ENCODE results near the gene TLE3. TPM values are rescaled to one million over a fixed set of nuclear protein-coding genes. Genes with fewer than 3 reads are reported as not detected.

The TLE3 gene
- total RNA-seq, 1 donor from 2014 or later: 124 TPM

DNA sequence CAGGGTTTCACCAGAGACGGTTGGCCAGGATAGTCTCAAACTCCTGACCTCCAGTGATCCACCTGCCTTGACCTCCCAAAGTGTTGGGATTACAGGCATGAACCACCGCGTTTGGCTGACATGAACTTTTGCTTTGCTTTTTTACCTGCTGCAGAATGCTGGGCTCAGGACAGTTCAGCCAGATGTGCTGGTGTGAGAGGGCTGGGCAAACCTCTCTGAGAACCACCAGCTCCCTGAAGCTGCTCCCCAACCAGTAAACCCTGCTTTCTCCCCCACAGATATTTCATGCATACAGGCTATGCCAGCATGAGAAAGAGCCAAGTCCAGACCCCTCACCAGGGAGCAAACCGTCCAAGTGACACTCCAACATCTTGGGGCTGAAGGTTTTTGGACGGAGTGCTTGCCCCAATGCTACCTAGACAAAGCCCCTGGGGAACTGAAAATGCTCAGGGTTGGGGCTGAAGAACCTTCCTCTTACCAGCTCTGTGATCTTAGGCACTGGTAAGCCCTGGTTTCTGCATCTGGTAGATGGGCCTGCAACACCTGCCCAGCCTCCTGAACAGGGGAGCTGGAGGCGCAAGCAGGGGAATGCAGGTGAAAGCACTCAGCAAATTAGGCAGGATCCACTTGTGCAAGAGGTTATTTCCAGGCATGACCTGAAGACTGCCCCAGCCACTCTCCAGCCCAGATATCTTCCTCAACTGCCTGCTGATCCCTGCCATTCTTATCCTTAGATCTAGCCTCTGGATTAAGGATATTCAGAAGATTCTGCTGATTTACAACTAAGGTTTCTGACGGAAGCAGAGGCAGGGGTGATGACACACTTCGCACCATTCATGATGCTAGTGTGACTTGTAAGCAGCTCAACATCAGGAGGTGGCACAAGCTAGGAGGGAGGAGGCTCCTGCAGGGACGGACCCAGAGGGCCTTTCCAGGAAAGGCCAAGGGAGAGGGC lies 78.8 kb downstream of the TLE3 start:
- H3K27ac Mint-ChIP-seq: no peak overlapping the region

DNA sequence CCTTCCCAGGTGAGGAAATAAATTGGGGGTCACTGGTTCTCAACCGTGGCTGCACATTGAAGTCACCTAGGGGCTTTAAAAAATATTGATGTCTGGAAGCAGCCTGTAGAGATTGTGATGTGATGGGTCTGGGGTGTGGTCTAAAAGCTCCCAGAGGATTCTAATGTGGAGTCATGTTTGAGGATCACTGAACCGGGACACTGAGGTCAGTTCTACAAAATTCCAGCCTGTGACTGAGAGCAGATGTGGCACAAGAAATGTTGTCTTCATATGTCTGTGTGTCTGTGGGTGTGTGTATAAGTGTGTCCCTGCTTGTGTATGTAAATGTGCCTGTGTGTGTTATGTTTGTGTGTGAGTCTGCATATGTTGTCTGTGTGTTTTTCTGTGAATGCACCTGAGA lies 79.9 kb downstream of the TLE3 start:
- TF ChIP-seq, protein P1, sequence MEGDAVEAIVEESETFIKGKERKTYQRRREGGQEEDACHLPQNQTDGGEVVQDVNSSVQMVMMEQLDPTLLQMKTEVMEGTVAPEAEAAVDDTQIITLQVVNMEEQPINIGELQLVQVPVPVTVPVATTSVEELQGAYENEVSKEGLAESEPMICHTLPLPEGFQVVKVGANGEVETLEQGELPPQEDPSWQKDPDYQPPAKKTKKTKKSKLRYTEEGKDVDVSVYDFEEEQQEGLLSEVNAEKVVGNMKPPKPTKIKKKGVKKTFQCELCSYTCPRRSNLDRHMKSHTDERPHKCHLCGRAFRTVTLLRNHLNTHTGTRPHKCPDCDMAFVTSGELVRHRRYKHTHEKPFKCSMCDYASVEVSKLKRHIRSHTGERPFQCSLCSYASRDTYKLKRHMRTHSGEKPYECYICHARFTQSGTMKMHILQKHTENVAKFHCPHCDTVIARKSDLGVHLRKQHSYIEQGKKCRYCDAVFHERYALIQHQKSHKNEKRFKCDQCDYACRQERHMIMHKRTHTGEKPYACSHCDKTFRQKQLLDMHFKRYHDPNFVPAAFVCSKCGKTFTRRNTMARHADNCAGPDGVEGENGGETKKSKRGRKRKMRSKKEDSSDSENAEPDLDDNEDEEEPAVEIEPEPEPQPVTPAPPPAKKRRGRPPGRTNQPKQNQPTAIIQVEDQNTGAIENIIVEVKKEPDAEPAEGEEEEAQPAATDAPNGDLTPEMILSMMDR (IDR thresholded peaks at IDR 0.05; ENCODE audit: unreplicated experiment): no peak
- Mint-ChIP-seq H3K27me3 (peaks cover 78% of the 10 kb centered on the region), H3K9me3 (ENCODE audit: low read depth) (no peaks in the 10 kb centered on the region), H3K4me1 (ENCODE audit: low read depth) (no peaks in the 10 kb centered on the region), H3K27ac (no peak overlapping the region), H3K36me3 (ENCODE audit: insufficient read depth) (no peaks in the 10 kb centered on the region), H3K4me3 (ENCODE audit: low read depth) (no peak overlapping the region)
- no peak for DNase-seq (ENCODE audit: low spot score, unreplicated experiment)

More for the DNA sequence above, 78.8 kb downstream of the TLE3 start:
- DNase-seq (ENCODE audit: low spot score, unreplicated experiment): no peak
- TF ChIP-seq, protein P1 (IDR thresholded peaks at IDR 0.05; ENCODE audit: unreplicated experiment): no peak
- Mint-ChIP-seq H3K4me1 (ENCODE audit: low read depth) (no peaks in the 10 kb centered on the region), H3K4me3 (ENCODE audit: low read depth) (no peak overlapping the region), H3K27me3 (peaks cover 71% of the 10 kb centered on the region), H3K36me3 (ENCODE audit: insufficient read depth) (no peaks in the 10 kb centered on the region), H3K9me3 (ENCODE audit: low read depth) (no peaks in the 10 kb centered on the region)

DNA sequence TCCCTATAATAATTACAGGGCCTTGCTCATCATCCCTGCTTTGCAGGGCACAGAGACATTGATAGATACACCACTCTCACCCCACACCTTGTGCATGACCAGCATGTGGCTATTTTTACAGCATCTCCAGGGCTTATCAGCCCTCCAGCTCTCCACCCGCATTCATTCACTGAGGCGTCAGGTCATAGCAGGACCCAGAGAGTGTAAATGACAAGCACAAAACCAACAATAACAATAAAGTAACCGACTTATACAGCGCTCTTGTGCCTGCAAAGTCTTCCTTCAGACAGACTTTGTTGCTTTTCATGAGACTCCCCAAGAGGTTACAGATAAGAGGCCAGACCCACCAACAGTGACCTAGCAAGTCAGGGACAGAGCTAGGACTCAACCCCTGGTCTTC lies 80.7 kb downstream of the TLE3 start:
- Mint-ChIP-seq H3K36me3 (ENCODE audit: insufficient read depth) (no peaks in the 10 kb centered on the region), H3K4me1 (ENCODE audit: low read depth) (no peaks in the 10 kb centered on the region), H3K9me3 (ENCODE audit: low read depth) (no peaks in the 10 kb centered on the region), H3K4me3 (ENCODE audit: low read depth) (no peak overlapping the region), H3K27me3 (peaks cover 71% of the 10 kb centered on the region), H3K27ac (no peak overlapping the region)
- TF ChIP-seq, protein P1 (IDR thresholded peaks at IDR 0.05; ENCODE audit: unreplicated experiment): no peak
- no peak for DNase-seq (ENCODE audit: low spot score, unreplicated experiment)

DNA sequence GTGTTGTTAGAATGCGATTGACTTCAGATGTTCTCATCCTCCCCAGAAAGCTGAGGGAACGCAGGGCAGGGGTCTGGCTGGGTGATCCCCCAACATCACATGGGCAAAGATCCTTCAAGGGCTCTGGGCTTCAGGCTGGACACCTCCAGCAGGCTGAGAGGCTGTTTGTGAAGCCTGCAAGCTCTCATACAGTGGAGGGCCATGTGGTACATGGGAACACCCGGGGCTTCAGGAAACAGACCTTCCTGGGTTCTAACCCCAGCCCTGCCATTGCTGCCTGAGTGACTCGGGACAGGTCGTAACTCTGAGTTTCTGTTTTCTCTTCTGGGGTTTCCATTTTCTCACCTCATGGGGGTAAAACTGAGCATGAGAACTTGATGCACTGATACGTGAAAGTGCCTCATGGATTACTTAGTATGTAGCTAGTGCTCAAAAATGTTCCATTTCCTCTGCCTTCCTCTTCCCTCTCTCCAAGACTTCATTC lies 81.2 kb downstream of the TLE3 start:
- Mint-ChIP-seq H3K27me3 (peaks cover 73% of the 10 kb centered on the region), H3K4me1 (ENCODE audit: low read depth) (no peaks in the 10 kb centered on the region), H3K36me3 (ENCODE audit: insufficient read depth) (no peaks in the 10 kb centered on the region), H3K4me3 (ENCODE audit: low read depth) (no peak overlapping the region), H3K27ac (no peak overlapping the region), H3K9me3 (ENCODE audit: low read depth) (no peaks in the 10 kb centered on the region)
- DNase-seq (ENCODE audit: low spot score, unreplicated experiment): no peak
- TF ChIP-seq, protein P1 (IDR thresholded peaks at IDR 0.05; ENCODE audit: unreplicated experiment): no peak

DNA sequence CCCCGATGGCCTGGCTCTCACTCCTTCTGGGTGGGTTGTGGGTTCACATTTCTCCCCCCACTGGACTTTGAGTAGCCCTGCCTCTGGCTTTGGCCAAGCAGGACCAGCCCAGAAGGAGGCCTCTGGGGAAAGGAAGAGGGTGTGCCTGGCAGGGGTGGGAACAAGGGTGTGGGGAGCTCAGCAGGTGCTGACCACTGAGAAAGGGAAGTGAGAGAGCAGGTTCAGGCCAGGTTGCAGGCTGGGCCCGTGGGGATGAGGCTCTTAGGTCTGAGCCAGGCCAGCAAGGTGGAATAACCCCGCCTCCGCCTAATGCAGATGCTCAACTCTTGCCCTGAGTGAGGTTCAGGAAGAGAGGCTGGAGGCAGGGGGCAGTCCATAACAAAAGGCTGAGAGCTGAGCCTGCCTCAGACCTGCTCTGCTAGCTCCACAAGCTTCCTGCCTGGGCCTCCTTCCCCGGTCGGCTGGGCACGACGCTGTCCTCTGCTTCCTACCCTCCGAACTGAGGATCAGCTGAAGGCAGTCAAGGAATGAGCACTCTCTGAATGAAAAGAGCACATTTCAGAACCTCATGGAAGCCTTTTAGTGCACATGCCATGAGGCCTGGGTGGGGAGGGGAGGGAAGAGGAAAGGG lies 82.7 kb downstream of the TLE3 start:
- DNase-seq (ENCODE audit: low spot score, unreplicated experiment): no peak
- H3K4me3 Mint-ChIP-seq (ENCODE audit: low read depth): no peak overlapping the region
- H3K27ac Mint-ChIP-seq: no peak overlapping the region
- H3K9me3 Mint-ChIP-seq (ENCODE audit: low read depth): no peaks in the 10 kb centered on the region
- TF ChIP-seq, protein P1 (IDR thresholded peaks at IDR 0.05; ENCODE audit: unreplicated experiment): no peak
- H3K4me1 Mint-ChIP-seq (ENCODE audit: low read depth): no peaks in the 10 kb centered on the region
- no peaks in the 10 kb centered on the region for H3K36me3 Mint-ChIP-seq (ENCODE audit: insufficient read depth)
- H3K27me3 Mint-ChIP-seq: peaks cover 72% of the 10 kb centered on the region
